ENCODE data around the gene DNAJC11.
"Not testable (repeated sequence)": the region's sequence is repeated elsewhere in the genome, so short reads cannot be mapped to it uniquely, and the experiment has no call there.

The DNAJC11 gene

DNA sequence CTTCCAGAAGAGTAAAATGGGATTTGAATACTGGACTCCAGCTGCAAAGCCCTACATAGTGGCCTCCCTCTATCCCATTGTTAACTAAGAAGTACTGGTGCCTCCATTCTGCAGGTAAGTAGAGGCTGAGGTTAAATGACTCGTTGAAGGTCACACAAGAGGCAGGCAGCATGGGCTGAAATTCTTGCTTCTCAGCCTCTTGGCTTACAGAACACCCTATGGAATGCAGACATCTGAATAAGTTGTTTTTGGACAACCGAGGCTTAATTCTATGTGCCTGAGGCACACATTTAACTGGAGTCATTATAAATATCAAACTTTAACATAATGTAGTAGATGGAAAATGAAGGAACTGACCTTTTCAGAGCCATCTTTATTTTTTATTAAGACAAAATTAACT lies 5.7 kb downstream of the DNAJC11 start:
- DNase-seq (ENCODE audit: low spot score) = no peak

DNA sequence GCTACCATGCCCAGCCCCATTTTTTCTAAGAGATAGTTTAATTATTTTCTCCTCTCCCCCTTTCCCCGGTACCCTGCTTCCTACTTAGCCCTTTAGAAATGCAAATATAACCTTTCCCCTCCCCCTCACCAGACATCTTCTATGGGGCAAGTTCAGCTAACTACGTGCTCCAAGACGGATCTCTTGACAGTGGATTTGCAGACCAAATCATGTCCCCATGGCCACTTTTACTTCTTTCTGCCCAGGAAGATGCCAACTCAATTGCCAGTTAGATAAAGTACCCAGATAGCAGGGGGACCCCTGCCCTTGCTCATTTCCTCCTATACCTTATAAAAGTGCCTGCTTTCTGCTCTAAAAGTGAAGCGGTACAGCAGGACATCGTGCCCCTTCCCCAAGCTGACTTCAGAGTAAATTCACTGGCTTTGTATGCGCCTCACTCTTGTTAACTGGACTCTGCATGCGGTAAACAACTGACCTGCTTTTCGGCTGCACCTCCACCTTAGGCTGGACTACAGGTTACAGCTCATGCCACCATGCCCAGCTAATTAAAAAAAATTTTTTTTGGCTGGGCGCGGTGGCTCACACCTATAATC lies 7.4 kb downstream of the DNAJC11 start:
- DNase-seq (ENCODE audit: low spot score) = no peak

DNA sequence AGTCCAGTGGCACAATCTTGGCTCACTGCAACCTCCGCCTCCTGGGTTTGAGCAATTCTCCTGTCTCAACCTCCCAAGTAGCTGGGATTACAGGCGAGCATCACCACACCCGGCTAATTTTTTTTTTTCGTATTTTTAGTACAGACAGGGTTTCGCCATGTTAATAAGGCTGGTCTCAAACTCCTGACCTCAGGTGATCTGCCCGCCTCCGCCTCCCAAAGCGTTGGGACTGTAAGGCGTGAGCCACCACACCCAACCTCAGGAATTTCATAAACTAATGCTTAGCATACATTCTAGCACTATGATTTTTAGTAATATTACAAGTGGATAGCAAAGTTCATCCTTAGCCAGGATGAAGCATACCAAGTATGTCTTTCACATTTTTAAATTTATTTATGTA lies 8.7 kb downstream of the DNAJC11 start:
- DNase-seq (ENCODE audit: low spot score) = no peak

DNA sequence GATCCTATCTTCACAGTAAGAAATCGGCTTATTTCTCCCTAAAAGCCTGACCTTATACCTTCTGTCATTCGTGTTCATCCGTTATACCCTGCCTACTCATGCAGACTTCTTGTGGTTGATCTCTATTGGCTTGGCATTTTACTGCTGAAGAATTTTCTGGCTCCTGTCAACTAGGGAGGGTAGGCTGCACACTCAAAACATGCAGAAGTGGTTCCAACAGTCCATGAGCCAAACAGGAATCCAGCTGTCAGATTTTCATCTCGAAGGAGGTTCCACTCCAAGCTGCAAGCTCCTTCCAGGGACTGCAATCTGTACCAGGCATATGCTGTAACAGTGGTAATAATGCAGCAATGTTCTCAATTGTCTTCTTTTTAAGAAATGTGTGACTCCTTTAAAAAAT lies 10.1 kb downstream of the DNAJC11 start:
- DNase-seq (ENCODE audit: low spot score) = peak; percentile 14

DNA sequence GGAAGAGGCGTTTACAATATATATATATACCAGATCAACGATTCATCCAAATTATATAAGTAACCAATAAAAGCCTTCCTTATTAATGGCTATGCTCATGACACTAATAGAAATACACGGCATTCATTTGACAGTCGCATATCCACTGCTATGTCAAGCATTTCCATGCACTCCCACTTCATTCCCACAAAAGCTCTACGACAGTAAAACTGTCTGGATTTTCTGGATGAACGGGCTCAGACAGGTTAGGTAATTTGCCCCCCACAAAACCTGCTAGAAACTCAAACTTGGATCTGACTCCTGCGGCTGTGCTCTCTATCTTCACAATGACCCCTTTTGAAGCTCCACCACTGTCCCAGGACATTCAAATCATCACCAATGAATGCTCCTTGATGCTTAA lies 11.4 kb downstream of the DNAJC11 start:
- no peak for DNase-seq (ENCODE audit: low spot score)

DNA sequence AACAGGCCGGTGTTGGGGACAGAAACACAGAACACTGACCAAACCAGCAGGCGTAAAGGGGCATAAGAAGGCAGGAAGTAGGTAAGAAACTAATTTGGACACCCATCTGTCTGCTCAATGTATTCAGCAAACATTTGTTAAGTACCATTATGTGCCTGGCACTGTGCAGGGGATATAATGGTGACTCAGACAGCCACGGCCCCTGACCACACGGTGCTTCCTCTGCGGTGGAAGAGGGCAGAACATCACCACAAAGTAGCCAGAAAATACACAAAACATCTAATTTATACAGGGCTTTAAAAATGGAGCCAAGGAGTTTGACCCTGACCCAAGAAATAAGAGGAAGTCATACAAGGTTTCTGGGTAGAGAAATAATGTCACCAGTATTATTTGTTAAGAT lies 12.9 kb downstream of the DNAJC11 start:
- DNase-seq (ENCODE audit: low spot score) = no peak

DNA sequence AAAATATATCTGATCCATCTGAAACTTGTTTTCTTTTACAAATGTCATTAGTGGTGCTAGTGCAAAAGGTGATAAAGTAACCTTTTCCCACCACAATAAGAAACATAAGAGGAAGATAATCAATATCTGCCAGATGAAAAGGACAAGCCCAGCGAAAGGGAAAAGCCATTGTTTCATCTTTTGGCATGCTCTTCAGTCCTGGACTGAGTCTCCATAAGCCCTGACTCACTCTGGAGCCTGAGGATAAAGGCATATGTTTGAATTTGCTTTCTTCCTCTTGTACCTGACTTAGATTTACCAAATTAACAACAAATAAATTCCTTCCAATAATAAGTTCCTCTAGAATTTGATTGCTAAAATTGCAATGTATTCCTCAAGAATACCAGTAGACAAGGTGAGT lies 13.6 kb downstream of the DNAJC11 start:
- DNase-seq (ENCODE audit: low spot score) = peak; percentile 44

DNA sequence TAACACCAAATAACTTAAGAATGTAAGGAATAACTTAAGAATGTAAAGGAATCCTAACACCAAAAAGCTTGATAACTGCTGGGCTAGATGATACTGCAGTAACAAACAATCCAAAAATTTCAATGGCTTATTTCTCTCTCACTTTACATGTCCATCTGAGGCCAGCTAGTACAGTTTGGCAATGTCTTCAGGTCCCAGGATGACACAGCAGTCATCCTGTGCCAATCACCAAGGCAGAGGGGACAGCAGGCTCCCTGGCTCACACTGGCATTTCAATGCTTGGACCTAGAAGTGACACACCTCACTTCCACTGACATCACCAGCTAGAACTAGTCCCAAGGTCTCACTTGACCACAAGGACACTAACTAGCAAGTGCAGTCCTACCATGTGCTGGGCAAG lies 15.3 kb downstream of the DNAJC11 start:
- DNase-seq (ENCODE audit: low spot score) = peak; percentile 20

DNA sequence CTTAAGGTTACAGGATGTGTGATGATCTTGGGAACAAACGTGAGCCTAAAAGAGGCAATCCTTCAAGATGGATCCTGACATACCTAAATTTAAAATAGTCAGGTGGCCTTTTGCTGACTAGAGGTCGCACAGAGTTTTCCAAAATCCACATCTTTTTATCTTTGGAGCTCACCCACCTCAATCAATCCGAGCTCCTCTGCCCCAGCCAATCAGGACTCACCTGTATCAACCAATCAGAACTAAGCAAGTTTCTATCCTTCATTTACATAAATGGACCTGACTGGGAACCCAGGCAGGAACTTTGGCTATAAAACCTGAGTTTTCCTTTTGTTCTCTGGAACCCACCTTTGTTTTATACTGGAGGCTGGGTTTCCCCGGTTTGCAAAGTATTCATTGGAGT lies 16.2 kb downstream of the DNAJC11 start:
- no peak for DNase-seq (ENCODE audit: low spot score)

DNA sequence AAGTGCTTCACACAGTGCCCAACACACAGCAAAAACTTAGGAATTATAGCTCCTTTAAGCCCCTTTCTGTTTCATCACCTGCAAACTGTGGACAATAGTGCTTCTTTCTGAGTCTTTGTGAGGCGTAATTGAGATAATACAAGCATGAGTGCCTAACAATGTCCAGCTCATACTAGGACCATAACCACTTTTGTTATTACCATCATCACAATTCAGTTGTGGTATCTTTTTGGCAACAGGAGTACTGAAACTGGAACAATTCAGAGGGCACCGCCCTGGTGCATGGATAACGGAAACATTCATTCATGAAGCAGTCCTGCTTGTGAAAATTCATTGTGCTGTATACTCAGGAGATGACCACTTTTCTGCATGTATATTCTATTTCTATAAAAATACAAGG lies 18.2 kb downstream of the DNAJC11 start:
- DNase-seq (ENCODE audit: low spot score) = no peak

DNA sequence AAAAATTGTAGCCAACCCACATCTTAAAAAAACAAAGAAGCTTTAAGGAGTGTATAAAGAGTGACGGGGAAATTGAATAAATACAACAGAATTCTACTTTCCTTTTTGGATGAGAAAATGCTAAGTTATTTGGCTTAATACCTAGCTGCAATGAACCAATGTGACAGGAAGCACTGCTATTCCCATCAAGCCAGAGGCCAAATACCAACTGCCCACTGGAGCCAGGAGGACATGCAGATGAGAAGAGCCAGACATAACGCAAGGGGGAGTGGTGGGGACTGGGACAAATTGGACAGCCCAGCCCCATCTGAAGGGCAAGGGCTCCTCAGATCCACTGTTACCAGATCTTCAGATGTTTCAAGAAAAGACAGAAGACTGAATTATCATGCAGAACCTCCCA lies 25.7 kb downstream of the DNAJC11 start:
- no peak for DNase-seq (ENCODE audit: low spot score)

DNA sequence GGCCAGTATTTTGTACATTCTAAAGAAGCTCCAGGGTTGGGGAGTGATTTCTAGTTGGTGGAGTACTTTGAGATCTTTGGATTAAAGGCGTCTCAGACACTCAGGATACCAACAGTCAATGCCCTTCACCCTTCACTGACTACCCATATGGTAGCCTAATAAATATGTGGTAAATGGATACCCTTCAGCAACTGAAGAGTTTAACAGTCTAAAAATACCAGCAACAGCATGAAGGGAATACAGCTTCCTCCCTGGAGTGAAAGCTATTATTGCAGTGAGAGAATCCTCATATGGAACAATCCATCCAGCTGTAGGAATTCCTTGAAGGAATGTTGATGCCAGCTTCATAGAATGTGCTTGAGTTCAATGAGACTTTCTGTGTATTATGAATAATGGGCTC lies 26.8 kb downstream of the DNAJC11 start:
- no peak for DNase-seq (ENCODE audit: low spot score)

DNA sequence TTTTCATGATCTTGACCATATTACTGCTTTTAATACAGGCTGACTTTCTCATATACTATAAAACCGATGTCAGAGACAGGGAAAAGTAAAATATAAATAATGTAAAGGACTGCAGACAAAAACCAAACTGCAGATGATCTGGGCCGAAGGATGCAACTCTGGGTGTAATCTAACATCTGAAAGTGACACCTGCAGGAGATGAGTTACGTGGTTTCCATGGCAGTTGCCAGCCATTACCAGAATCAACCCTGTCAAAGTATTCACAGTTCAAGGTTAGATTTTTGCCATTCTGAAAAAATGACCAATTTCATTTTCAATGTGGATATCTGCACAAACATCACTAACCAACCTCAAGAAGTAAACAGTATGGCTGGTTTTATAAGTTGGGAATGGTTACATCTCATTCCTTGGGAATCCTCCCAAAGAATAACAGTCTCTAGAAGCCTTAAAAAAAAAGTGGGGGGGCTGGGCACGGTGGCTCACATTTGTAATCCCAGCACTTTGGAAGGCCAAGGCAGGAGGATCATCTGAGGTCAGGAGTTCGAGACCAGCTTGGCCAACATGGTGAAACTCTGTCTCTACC lies 27.7 kb downstream of the DNAJC11 start:
- no peak for DNase-seq (ENCODE audit: low spot score)

DNA sequence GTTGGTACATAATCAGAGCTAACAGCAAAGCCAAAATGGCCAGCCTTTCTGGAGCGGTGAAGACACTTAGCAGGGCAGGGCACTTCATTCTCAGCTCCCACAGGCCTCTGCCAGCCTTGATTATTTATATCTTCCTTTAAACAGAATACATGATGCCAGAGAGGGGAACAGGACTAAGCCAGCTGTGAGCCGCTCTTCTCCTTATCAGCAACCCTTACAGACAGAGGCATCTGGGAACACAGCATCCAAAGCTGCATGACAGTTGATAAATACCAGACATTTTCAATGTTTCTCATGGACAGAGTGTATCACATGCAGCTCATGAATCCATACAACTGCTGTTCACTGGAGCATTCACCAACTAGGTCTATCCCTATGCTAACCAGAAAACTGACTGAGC lies 29.1 kb downstream of the DNAJC11 start:
- no peak for DNase-seq (ENCODE audit: low spot score)

DNA sequence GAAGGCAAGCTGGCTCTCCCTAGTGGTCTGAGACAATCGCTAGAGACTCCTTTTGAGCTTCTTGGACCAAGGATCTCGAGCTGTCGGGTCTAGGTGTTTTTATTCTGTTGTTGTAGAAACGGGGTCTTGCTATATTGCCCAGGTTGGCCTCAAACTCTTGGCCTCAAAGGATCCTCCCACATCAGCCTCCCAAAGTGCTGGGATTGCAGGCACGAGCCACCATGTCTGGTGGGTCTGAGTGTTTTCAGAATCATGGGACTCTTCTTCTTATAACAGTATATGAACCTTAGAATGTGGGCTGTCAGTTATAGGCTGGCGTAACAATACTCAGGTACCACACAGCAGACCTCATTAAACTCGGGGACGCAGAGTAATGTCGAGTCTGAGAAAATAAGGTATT lies 33.1 kb downstream of the DNAJC11 start:
- DNase-seq (ENCODE audit: low spot score) = no peak

DNA sequence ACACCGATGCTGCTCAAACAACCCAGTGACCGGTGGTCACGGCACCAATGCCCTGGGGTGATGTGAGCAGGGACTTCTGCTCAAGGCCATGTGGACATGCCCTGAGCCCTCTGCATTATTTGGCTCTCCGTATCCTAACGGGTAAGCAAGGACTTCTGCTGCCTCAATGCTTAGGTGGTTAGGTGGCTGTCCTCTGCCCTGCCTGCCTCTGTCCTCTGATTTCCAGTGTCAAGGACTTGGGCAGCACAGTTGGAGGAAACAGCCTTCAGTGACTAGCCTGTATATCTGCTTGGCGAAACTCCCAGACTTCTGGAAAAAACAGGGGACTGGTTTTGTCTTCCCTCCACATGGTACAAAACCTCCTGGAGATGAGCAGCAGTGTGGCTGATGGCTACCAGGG lies 34.5 kb downstream of the DNAJC11 start:
- DNase-seq (ENCODE audit: low spot score) = no peak

DNA sequence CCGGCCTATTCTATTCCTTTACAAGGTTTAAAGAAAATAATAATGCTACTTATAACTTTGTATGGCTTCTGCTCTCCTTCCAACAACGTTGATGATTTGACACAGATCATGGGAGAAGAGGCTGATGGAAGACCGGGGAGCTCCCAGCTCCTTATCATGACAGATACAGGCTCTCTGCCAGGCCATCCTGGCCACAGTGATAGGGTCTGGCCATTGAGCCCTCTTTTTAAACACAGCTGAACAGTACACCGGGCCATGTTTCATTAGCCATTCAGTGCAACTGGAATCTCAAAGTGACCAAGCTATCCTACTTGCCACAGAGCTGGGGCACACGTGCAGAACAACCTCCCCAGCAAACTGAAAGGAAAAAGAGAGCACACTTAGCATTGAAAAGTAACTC lies 34.9 kb downstream of the DNAJC11 start:
- DNase-seq (ENCODE audit: low spot score) = no peak

DNA sequence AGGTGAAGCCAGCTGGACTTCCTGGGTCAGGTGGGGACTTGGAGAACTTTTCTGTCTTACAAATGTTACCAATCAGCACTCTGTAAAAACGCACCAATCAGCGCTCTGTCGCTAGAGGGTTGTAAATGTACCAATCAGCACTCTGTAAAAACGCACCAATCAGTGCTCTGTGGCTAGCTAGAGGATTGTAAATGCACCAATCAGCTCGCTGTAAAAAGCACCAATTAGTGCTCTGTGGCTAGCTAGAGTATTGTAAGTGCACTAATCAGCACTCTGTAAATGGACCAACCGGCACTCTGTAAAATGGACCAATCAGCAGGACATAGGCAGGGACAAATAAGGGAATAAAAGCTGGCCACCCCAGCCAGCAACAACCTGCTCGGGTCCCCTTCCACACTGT lies 39.1 kb downstream of the DNAJC11 start:
- DNase-seq (ENCODE audit: low spot score) = not testable (repeated sequence)

DNA sequence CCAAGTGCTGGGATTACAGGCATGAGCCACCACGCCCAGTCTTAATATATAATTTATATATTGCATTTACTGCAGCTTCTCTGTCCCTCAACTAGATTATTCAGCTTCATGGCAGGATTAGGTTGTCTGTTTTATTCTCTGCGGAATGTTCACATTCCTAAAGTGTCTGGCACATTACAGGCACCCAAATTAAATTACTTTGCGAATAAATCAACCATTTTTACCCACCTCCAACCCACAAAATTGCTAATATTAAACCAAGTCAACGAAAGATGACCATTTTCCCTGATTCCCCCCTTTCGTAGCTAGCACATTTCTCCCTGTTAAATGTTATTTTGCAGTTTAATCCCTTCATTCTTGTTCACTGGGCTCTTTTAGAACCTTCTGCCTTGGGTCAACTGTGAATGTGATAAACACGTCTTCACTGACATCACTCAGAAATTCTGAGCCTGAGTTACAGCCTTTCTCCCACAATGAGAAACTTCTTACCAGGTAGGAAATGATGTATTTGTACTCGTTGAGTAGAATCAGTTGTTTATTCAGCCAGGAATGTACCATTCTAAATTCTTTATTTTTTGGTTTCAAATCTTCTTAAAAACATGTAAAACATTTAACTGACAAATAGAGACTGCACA lies 41.1 kb downstream of the DNAJC11 start:
- DNase-seq (ENCODE audit: low spot score) = no peak

DNA sequence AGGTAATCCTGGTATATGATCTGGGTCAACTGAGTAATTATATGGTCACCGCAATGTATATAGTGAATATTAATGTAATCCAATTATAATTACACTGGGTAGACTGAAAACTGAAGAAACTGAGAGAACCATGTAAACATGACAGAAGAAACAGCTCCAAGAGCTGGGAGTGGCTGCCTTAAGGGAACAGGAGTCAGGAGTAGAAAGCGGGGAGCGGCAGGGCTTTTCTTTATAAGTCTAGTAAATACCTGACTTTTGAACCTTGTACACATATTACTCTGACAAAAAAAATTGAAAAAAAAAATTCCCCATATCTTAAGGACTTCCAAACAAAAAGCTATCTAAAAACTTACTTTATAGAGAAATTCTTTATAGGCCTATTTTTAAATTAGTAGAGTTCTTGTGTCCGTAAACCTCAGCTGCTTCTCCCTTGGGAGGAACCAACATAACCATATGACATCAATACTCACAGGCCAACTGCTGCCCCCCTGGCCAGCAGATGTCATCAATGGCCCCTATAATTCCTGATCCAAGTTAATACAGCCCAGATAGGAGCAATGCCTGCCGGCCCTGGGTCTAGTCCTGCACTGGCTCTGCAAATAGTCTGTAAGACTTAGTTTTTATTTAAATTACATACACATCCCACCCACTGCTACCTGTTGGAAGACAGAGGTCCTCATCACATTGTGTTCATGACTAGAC lies 43.1 kb downstream of the DNAJC11 start:
- DNase-seq (ENCODE audit: low spot score) = no peak

DNA sequence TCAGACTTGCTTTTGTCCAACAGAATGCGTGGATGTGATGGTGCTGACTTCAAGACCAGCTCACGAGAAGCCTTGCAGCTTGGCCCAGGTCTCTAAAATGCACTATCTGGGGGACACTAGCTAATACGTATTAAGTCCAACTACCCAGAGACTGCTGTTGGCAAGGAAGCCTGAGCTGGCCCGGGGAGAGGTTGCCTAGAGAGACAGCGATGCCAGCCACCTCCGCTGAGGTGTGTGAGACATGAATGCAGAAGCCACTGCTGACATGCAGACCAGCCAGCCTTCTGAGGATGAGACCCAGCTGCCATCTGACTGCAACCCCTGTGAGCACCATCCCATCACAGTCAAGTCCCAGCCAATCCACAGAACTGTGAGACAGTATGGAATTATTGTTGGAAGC lies 44.5 kb downstream of the DNAJC11 start:
- DNase-seq (ENCODE audit: low spot score) = no peak

DNA sequence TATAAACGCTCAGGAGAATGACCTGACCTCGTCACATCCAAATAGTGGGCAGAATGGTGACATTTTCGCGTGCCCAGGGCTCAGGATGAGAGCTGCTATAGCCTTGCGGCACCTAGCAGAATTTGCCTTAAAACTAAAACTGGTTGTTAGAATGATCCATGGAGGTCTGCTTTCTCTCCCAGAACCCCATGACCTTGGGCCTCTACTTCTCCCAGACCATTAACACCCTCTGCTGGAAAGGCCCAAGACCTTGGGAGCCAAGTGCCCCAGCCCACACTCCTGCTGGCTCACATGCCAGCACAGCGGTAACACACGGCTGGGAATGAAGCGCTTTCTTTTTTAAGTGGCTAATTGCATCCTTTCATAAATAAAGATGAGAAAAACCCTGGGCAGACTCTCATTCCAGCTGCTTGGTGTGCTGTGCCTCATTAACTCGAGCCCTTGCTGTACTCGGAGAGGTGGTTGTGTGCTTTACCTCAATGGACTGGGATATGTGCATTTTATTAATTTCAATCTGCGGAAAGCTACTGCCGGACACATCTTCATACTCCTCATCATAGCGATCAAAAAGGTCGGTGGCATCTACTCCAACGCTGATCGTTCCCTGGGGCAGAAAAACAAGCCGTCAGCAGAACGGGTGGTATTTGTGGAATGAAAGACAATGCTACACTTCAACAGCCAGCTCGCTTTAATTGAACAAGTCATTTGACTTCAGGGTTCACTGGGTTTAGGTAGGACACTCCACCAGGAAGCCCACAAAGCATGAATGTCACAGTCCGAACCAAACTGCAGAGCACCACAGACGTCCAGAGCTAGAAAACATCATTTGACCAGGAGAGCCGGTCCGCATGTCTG lies 48.0 kb downstream of the DNAJC11 start:
- no peak for DNase-seq (ENCODE audit: low spot score)

DNA sequence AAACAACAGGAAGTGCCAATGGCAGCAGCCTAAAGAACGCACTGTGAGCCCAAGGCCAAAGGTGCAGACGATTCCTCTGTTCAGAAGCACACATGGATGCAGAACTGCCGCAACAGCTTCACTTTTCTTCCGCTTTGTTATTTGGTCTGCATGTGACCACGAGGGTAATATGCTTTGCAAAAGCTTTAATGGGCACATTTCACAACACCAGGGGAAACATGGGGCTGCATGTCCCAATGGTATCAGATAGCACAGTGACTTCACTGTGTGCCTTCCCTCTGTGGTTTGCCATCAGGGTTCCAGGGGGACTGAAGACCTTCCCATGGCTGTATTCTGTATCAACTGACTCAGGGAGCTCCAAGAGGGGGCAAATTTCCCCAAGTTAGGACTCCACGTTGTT lies 48.6 kb downstream of the DNAJC11 start:
- no peak for DNase-seq (ENCODE audit: low spot score)

Data from GM03348 (cell line).